Adrenal gland (tissue), 5 donors: ENCODE data around the gene HPSE2.

Experiments
- POLR2A ChIP-seq, 2 donors: fragments of 450-650 bp; IDR thresholded peaks; one replicate each; pipeline ENCODE4 v1.6.1; 2017; ENCODE audit warnings: antibody characterized with exemption in 2 of 2, mild to moderate bottlenecking in 2 of 2, moderate library complexity in 1 of 2
- TF ChIP-seq, protein P1 (sequence below), 6 experiments: fragments of 450-650 bp in 4 of 6; fragments of 200-600 bp in 2 of 6; sonication (generic) in 1 of 6; IDR thresholded peaks; 1 replicate in 5 of 6; 2 replicates in 1 of 6; pipeline versions ENCODE4 v1.5.1 to v1.8.0; 2016 to 2021; ENCODE audit warnings: antibody characterized with exemption in 6 of 6, mild to moderate bottlenecking in 2 of 6, moderate library complexity in 1 of 6
- donor health status: DM: no; HTN: no; CAD: no.

- TF ChIP-seq, protein P1, sequence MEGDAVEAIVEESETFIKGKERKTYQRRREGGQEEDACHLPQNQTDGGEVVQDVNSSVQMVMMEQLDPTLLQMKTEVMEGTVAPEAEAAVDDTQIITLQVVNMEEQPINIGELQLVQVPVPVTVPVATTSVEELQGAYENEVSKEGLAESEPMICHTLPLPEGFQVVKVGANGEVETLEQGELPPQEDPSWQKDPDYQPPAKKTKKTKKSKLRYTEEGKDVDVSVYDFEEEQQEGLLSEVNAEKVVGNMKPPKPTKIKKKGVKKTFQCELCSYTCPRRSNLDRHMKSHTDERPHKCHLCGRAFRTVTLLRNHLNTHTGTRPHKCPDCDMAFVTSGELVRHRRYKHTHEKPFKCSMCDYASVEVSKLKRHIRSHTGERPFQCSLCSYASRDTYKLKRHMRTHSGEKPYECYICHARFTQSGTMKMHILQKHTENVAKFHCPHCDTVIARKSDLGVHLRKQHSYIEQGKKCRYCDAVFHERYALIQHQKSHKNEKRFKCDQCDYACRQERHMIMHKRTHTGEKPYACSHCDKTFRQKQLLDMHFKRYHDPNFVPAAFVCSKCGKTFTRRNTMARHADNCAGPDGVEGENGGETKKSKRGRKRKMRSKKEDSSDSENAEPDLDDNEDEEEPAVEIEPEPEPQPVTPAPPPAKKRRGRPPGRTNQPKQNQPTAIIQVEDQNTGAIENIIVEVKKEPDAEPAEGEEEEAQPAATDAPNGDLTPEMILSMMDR (IDR thresholded peaks at IDR 0.05) = no peak
- TF ChIP-seq POLR2A (IDR thresholded peaks at IDR 0.05) = no peak
Observed at GRCh38 chr10:98478430-98479222, 757.0 kb downstream of the HPSE2 start.
